Hepatocyte (in vitro differentiated cells): ENCODE data around the gene GNAZ.

Experiments
- EZH2 ChIP-seq: fragments of 200-600 bp; sonication (generic); IDR thresholded peaks from 2 replicates; pipeline ENCODE4 v1.6.1; 2016; ENCODE audit warnings: antibody characterized with exemption, mild to moderate bottlenecking, borderline replicate concordance
- EZH2phosphoT487 ChIP-seq: fragments of 200-600 bp; sonication (generic); IDR thresholded peaks from one replicate; pipeline ENCODE4 v1.6.1; 2018; ENCODE audit warnings: antibody characterized with exemption, mild to moderate bottlenecking, low read depth, moderate library complexity; ENCODE audit not compliant: unreplicated experiment, severe bottlenecking
- TF ChIP-seq, protein P1 (sequence below): fragments of 200-600 bp; sonication (generic); IDR thresholded peaks from 2 replicates; pipeline ENCODE4 v1.5.1; 2016; ENCODE audit warnings: antibody characterized with exemption, mild to moderate bottlenecking; ENCODE audit not compliant: poor library complexity

DNA sequence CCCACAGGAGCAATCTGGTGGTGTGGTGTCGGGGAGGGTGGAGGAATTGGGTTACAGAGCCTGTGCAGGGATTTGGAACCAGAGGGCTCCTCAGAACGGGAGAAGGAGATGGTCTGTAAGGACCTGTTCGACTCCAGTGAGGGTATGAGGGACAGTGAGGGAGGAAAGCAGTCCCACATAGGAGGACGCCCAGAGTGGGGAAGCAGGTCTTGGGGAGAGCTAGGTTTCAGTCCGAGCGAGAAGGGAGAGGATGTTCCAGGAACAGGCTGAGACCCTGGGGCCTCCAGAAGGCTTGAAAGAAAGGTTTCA is 32.0 kb upstream of the GNAZ start:
- TF ChIP-seq, protein P1, sequence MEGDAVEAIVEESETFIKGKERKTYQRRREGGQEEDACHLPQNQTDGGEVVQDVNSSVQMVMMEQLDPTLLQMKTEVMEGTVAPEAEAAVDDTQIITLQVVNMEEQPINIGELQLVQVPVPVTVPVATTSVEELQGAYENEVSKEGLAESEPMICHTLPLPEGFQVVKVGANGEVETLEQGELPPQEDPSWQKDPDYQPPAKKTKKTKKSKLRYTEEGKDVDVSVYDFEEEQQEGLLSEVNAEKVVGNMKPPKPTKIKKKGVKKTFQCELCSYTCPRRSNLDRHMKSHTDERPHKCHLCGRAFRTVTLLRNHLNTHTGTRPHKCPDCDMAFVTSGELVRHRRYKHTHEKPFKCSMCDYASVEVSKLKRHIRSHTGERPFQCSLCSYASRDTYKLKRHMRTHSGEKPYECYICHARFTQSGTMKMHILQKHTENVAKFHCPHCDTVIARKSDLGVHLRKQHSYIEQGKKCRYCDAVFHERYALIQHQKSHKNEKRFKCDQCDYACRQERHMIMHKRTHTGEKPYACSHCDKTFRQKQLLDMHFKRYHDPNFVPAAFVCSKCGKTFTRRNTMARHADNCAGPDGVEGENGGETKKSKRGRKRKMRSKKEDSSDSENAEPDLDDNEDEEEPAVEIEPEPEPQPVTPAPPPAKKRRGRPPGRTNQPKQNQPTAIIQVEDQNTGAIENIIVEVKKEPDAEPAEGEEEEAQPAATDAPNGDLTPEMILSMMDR: no peak
- no peak for TF ChIP-seq EZH2
- no peak for TF ChIP-seq EZH2phosphoT487
